Astrocyte of the cerebellum (primary cell): ENCODE measurements around the gene NKD2.
"Not testable (repeated sequence)": the region's sequence is repeated elsewhere in the genome, so short reads cannot be mapped to it uniquely, and the experiment has no call there.

Source experiments
- DNase-seq: peaks from one replicate; pipeline ENCODE4 v3.0.0-alpha.2; 2011; ENCODE audit warnings: low read depth
- H3K4me3 ChIP-seq: 2 replicates; pipeline ENCODE4 v1.5.1; 2011; ENCODE audit warnings: mild to moderate bottlenecking, low read depth, low read length, moderate library complexity
- in situ Hi-C: cut with HindIII; loops from 2 replicates; pipeline ENCODE4 v1.10.0; 2017; ENCODE audit warnings: low sequenced_read_pairs
- TF ChIP-seq, protein P1 (sequence below): IDR thresholded peaks from 2 replicates; pipeline ENCODE4 v1.5.1; 2012; ENCODE audit warnings: low read length, low read depth, moderate library complexity, mild to moderate bottlenecking; ENCODE audit errors: missing control alignments

The NKD2 gene

DNA sequence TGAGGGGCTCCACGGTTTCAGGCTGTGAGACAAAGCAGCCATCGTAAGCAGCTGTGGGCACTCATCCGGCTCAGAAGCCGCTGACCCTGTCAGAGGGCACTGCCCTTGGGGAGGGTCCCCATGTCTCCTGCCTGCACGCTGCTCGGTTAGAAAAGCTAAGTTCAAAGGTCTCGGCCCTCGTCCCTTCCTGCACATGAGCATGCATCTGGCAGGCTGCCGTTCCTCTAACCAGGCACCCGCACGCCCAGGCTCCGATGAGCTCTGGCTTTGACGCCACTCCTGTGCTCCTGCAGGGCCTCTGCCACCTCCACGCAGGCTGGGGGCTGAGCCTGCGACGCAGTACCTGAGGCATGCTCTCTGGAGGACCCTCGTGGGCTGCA is 51.3 kb downstream of the NKD2 start:
- TF ChIP-seq, protein P1, sequence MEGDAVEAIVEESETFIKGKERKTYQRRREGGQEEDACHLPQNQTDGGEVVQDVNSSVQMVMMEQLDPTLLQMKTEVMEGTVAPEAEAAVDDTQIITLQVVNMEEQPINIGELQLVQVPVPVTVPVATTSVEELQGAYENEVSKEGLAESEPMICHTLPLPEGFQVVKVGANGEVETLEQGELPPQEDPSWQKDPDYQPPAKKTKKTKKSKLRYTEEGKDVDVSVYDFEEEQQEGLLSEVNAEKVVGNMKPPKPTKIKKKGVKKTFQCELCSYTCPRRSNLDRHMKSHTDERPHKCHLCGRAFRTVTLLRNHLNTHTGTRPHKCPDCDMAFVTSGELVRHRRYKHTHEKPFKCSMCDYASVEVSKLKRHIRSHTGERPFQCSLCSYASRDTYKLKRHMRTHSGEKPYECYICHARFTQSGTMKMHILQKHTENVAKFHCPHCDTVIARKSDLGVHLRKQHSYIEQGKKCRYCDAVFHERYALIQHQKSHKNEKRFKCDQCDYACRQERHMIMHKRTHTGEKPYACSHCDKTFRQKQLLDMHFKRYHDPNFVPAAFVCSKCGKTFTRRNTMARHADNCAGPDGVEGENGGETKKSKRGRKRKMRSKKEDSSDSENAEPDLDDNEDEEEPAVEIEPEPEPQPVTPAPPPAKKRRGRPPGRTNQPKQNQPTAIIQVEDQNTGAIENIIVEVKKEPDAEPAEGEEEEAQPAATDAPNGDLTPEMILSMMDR: no peak
- no peak overlapping the region for H3K4me3 ChIP-seq
- in situ Hi-C loops: no loop called here
- DNase-seq: no peak

DNA sequence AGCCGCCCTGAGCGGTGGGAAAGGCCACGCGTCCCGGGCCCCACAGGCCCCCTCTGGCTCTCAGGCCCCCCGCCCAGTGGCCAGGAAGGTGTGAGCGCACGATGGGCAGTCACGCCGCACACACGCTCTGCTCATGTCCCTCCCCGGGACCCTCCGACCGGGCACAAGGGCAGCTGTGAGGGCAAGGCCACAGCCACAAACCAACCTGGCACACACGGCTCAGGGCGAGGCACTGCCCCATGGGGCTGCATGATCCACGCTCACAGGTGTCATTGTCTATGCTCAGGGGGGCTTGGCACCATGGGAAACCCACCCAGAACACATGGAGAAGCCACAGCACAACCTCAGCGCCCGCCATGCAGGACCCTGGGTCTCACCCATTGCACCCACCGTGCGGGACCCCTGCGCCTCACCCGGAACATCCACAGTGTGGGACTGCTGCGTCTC is 52.0 kb downstream of the NKD2 start:
- no peak overlapping the region for H3K4me3 ChIP-seq
- TF ChIP-seq, protein P1: no peak
- in situ Hi-C loops: no loop called here
- DNase-seq: no peak

DNA sequence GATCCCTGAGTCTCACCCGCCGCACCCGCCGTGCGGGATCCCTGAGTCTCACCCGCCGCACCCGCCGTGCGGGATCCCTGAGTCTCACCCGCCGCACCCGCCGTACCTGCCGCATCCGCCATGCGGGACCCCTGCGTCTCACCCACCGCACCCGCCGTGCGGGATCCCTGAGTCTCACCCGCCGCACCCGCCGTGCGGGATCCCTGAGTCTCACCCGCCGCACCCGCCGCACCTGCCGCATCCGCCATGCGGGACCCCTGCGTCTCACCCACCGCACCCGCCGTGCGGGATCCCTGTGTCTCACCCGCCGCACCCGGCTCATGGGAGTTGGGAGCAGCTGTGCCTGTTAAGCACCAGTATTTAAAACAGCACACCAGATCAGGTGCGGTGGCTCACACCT is 52.7 kb downstream of the NKD2 start:
- DNase-seq, in situ Hi-C loops, H3K4me3 ChIP-seq: not testable (repeated sequence)

DNA sequence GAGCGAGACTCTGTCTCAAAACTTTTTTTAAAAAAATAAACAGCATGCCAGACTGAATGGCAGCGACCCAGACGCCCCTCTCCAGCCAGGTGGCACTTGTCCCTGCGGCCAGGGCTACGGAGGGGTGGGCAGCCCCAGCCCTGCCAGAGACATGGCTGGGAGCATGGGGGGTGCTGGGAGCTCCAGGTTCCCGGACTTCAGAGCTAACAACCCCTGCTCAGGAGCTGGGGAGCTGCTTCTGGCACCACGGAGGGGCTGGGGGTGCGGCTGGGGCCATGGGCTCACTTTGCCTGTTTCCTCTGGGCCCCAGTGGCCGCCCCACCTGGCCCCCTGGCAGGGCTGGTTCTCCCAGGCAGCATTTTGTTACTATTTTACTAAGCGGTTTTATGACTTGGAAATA is 53.3 kb downstream of the NKD2 start:
- no peak overlapping the region for H3K4me3 ChIP-seq
- DNase-seq: no peak
- TF ChIP-seq, protein P1: no peak
- in situ Hi-C loops: no loop called here

DNA sequence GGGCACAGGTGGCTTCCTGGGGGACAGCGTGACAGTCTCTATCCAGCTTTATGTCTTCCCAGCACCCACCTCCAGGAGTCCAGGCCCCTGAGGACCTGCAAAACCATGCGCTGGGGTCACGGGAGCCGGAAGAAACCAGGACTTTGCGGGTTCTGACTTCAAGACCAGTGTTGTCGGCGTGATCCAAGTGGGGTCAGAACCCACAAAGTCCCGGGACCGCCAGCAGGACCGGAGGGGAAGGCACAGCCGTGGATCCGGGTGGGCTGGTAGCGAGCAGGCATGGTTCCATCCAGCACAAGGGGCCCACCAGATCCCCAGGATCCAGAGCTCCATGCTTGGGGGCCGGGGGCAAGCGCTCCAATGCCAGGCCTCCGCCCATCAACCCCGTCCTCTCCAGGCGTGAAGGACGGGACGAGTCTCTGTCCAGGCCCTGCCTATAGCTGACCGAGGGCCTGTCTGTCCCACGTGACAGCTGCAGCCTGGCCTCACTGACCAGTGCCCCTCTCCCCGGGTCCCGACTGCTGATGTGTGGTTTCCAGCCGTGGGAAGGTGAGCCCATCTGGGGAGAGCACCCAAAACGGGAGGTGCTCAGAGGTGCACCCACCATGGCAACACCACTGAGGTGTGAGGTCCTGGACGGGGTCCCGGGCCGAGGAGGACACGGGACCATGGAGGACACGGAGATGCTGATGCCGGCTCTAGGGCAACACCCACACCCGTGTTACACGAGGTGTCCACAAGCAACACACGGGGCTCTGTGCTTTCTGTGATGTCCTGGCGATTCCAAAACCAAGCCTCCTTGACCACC is 54.4 kb downstream of the NKD2 start:
- TF ChIP-seq, protein P1: no peak
- in situ Hi-C loops: no loop called here
- DNase-seq: no peak

DNA sequence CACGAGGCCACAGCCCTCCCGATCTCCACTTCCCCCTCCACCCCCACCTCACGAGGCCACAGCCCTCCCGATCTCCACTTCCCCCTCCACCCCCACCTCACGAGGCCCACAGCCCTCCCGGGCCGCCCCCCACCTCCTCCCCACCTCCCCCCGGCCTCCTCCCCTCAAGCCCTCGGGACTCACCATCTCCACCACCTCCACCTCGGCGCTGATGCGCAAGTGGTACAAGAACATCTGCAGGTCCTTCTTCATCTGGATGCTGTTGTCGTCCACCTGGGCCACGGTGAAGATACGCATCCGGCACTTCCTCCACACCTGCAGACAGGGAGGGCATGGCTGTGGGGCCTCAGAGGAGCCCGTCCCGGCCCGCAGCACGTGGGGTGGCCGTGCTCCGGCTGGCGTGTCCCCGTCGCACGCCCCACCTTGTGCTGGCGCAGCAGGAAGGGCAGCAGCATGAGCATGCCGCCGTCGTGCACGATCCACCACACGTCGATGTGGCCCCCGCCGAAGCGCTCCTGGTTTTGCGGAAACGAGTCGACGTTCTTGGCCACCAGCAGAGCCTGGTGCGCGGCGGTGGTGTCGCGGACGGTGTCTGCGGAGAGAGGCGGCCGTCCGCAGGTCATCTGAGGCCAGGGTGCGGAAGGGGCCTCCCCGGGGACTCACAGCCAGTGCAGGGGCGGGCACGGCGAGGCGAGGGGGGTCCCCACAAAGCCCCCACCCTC is 55.2 kb downstream of the NKD2 start:
- no peak for DNase-seq
- in situ Hi-C loops: no loop called here
- H3K4me3 ChIP-seq: no peak overlapping the region
- TF ChIP-seq, protein P1: no peak

More for the DNA sequence above, 54.4 kb downstream of the NKD2 start:
- no peak overlapping the region for H3K4me3 ChIP-seq

DNA sequence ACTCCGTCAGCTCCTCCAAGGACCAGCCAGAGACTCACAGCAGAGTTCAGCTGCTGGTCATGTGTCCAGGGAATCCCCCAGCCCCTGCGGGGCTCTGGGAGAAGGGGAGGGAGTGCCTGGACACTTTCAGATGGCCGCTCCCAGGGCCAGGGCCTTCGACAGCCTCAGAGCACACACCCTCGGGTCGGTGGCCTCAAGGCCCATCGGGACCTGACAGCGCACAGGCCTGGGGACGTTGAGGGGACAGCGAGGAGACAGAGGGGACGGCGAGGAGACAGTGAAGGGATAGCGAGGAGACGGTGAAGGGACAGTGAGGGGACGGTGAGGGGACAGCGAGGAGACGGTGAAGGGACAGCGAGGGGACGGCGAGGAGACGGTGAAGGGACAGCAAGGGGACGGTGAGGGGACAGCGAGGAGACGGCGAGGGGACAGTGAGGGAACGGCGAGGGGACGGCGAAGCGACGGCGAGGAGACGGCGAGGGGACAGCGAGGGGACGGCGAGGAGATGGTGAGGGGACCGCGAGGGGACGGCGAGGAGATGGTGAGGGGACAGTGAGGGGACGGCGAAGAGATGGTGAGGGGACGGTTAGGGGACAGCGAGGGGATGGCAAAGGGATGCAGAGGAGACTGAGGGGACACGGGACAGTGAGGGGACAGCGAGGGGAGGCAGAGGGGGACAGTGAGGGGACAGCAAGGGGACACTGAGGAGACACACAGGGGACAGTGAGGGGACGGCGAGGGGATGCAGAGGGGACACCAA is 56.0 kb downstream of the NKD2 start:
- DNase-seq: no peak
- TF ChIP-seq, protein P1: no peak
- H3K4me3 ChIP-seq: no peak overlapping the region
- in situ Hi-C loops: no loop called here
